22Rv1 (cell line): ENCODE results near the gene EXOSC6.
"Not testable (repeated sequence)": the region's sequence is repeated elsewhere in the genome, so short reads cannot be mapped to it uniquely, and the experiment has no call there.

Experiments used
- H3K27ac ChIP-seq: fragments of 450-650 bp; 2 replicates; pipeline ENCODE4 v1.5.1; 2017
- CTCF ChIP-seq: fragments of 450-650 bp; IDR thresholded peaks from 2 replicates; pipeline ENCODE4 v1.5.1; 2017; ENCODE audit warnings: mild to moderate bottlenecking
- ZFX ChIP-seq: fragments of 450-650 bp; IDR thresholded peaks from 2 replicates; pipeline ENCODE4 v1.6.1; 2017; ENCODE audit warnings: antibody characterized with exemption, borderline replicate concordance

The EXOSC6 gene

GRCh38 chr16:70251629-70252354, at the start of gene EXOSC6:
EXOSC6 (minus strand) TSS chr16:70251940; CDS start chr16:70251900, 40 bp downstream.
- H3K27ac ChIP-seq, result peak within 1 kb of the TSS; percentile 97
- TF ChIP-seq ZFX (0 out of 2 replicates have a peak, but pooled peaks have one; percentile 34), CTCF (peak; percentile 91)

- TF ChIP-seq ZFX (no peak), CTCF (no peak)
- no peak overlapping the region for H3K27ac ChIP-seq
Measured at GRCh38 chr16:70301121-70301520, 49.4 kb upstream of the EXOSC6 start.

- TF ChIP-seq ZFX, result no peak
- TF ChIP-seq CTCF, result 0 out of 2 replicates have a peak, but pooled peaks have one; percentile 6
- peak within 1 kb of the TSS; percentile 82 for H3K27ac ChIP-seq
Measured at GRCh38 chr16:70298988-70299938, 47.5 kb upstream of the EXOSC6 start, which contains the start of gene DDX19B. DDX19B (plus strand) TSS chr16:70299186; CDS start chr16:70299298, 112 bp downstream.

GRCh38 chr16:70295634-70296033, 43.9 kb upstream of the EXOSC6 start:
- no peak overlapping the region for H3K27ac ChIP-seq
- TF ChIP-seq CTCF (no peak), ZFX (no peak)

- H3K27ac ChIP-seq, result no peak overlapping the region
Measured at GRCh38 chr16:70294385-70295025, 42.8 kb upstream of the EXOSC6 start.

GRCh38 chr16:70292148-70292547, 40.4 kb upstream of the EXOSC6 start:
- H3K27ac ChIP-seq, result not testable (repeated sequence)

More at GRCh38 chr16:70294385-70295025, 42.8 kb upstream of the EXOSC6 start:
- TF ChIP-seq ZFX, result no peak
- TF ChIP-seq CTCF, result no peak

GRCh38 chr16:70290949-70291519, 39.3 kb upstream of the EXOSC6 start:
- no peak overlapping the region; the same call in 1 of the 2 replicates for H3K27ac ChIP-seq
- TF ChIP-seq ZFX (no peak), CTCF (no peak)
